ENCODE data around the gene WRAP73. TPM values are rescaled to one million over a fixed set of nuclear protein-coding genes. Genes with fewer than 3 reads are reported as not detected.

WRAP73 gene
- total RNA-seq, 1 experiment from 2014 or later = 57.2 TPM

DNA sequence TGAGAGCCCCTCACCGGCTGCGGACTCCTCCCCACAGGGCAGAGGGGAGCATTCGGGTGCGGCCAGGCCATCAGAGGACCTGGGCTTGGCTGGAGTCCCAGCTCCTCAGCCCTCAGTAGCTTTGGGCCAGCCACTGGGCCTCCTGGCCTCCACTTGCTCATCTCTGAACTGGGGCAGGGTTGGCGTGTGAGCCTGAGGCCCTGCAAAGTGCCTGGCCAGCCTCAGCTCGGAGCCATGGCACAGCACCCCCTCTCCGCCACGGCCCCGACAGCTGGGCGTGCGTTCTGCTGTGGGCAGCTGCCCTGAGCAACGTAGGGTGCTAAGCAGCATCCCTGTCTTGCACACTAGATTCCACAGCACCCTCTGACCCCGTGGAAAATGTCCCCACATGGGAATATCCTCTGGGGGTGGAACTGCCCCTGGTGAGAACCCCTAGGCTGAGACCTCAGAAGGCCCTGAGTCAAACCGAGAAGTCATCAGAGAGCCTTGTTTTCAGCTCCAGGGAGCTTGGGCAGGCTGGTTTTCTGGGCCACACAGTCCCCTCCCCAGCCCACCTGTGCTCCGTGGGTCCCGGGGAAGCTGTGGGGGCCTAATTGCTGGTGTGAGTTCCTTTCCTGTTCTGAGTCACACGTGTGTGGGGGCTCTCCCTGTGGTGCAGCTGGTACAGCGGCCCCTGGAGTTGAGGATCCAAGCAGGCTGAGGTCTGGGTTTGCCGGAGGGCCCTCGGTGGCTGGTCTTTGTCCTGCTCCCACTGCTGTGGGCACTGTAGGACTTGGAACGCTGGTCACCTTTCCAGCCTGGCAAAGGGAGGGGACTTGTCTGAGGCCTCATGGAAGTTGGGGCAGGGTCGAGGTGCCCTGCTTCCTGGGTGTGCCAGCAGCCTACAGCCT, 26.9 kb upstream of the WRAP73 start:
- no peaks in the 10 kb centered on the region for H3K36me3 ChIP-seq (ENCODE audit: low read depth, low read length)
- POLR2A ChIA-PET (ENCODE audit: unreplicated experiment) = no interaction called here

GRCh38 chr1:3675436-3675835, 25.5 kb upstream of the WRAP73 start:
- POLR2A ChIA-PET (ENCODE audit: unreplicated experiment) = no interaction called here
- no peak overlapping the region for H3K27ac ChIP-seq (ENCODE audit: low read length)

More for the DNA sequence above, 26.9 kb upstream of the WRAP73 start:
- Histone ChIP-seq H4K20me1 (ENCODE audit: low read length) (no peaks in the 10 kb centered on the region), H2AFZ (ENCODE audit: low read length) (no peak overlapping the region), H3K27me3 (ENCODE audit: low read length) (no peaks in the 10 kb centered on the region), H3K4me1 (ENCODE audit: insufficient read depth, low read length) (peaks cover 2% of the 10 kb centered on the region; the same call in 1 of the 2 replicates), H3K79me2 (ENCODE audit: low read length) (no peaks in the 10 kb centered on the region), H3K4me2 (ENCODE audit: low read length) (no peak overlapping the region), H3K4me3 (ENCODE audit: low read length) (no peak overlapping the region), H3K9me2 (replicated peaks; ENCODE audit: low read length) (no peaks in the 10 kb centered on the region), H3F3A (ENCODE audit: low read length, unreplicated experiment) (no peaks in the 10 kb centered on the region), H3K9me3 (ENCODE audit: low read length) (no peaks in the 10 kb centered on the region), H3K27ac (ENCODE audit: low read length) (no peak overlapping the region), H3K9ac (ENCODE audit: low read length) (no peak overlapping the region)
- no TSS peak for BruUV-seq (replicated peaks)
- ATAC-seq (no peak), DNase-seq (no peak)
- intact Hi-C loops (cut with micrococcal nuclease) = no loop called here
- TF ChIP-seq EZH2 (IDR thresholded peaks at IDR 0.05; ENCODE audit: low read length, unreplicated experiment) (no peak), EZH2phosphoT487 (IDR thresholded peaks at IDR 0.05; ENCODE audit: borderline replicate concordance, low read length) (no peak), CTCF (conservative IDR thresholded peaks at IDR 0.05; ENCODE audit: low read depth, low read length) (no peak)
- CTCF ChIA-PET = no interaction called here

More at GRCh38 chr1:3675436-3675835, 25.5 kb upstream of the WRAP73 start:
- DNase-seq = no peak
- Histone ChIP-seq H3K4me3 (ENCODE audit: low read length) (no peak overlapping the region), H3K79me2 (ENCODE audit: low read length) (no peaks in the 10 kb centered on the region), H3K9me2 (replicated peaks; ENCODE audit: low read length) (no peaks in the 10 kb centered on the region), H3K4me2 (ENCODE audit: low read length) (no peak overlapping the region), H3F3A (ENCODE audit: low read length, unreplicated experiment) (no peaks in the 10 kb centered on the region), H3K9ac (ENCODE audit: low read length) (no peak overlapping the region), H3K36me3 (ENCODE audit: low read depth, low read length) (no peaks in the 10 kb centered on the region), H3K27me3 (ENCODE audit: low read length) (no peaks in the 10 kb centered on the region), H3K9me3 (ENCODE audit: low read length) (no peaks in the 10 kb centered on the region), H3K4me1 (ENCODE audit: insufficient read depth, low read length) (peaks cover 7% of the 10 kb centered on the region; the same call in 1 of the 2 replicates), H2AFZ (ENCODE audit: low read length) (peak overlapping the region; percentile 53; the same call in 1 of the 2 replicates), H4K20me1 (ENCODE audit: low read length) (no peaks in the 10 kb centered on the region)
- CTCF ChIA-PET = no interaction called here
- intact Hi-C loops (cut with micrococcal nuclease) = no loop called here
- TF ChIP-seq CTCF (conservative IDR thresholded peaks at IDR 0.05; ENCODE audit: low read depth, low read length) = no peak
- no peak for TF ChIP-seq EZH2phosphoT487 (IDR thresholded peaks at IDR 0.05; ENCODE audit: borderline replicate concordance, low read length)
- TF ChIP-seq EZH2 (IDR thresholded peaks at IDR 0.05; ENCODE audit: low read length, unreplicated experiment) = no peak
- no TSS peak for BruUV-seq (replicated peaks)
- ATAC-seq = no peak

Data from PC-3 (cell line).